DND-41 (cell line): ENCODE measurements around the gene CSRP3.

ENCODE experiments used
- CTCF ChIP-seq: IDR thresholded peaks from 2 replicates; pipeline ENCODE4 v1.5.1; 2012; ENCODE audit warnings: borderline replicate concordance, low read length, moderate library complexity, mild to moderate bottlenecking; ENCODE audit not compliant: poor library complexity, severe bottlenecking; ENCODE audit errors: extremely low read depth
- EZH2 ChIP-seq: IDR thresholded peaks from 3 replicates; pipeline ENCODE4 v1.6.1; 2012; ENCODE audit warnings: borderline replicate concordance, low read depth, mild to moderate bottlenecking, moderate library complexity, low read length, inconsistent platforms; ENCODE audit not compliant: severe bottlenecking

- TF ChIP-seq CTCF (no peak), EZH2 (no peak)
Observed at GRCh38 chr11:19225581-19225980, 23.8 kb upstream of the CSRP3 start.
